HG03432 (cell line): ENCODE measurements around the gene CACNA1F.

Source experiments
- ATAC-seq: cut with Tn5 transposase; IDR thresholded peaks from one replicate; pipeline ENCODE4 v1.9.1; 2021; ENCODE audit warnings: mild to moderate bottlenecking, moderate library complexity; ENCODE audit not compliant: unreplicated experiment

Gene CACNA1F

GRCh38 chrX:49233176-49233575 is at the start of gene CACNA1F:
Gene CACNA1F (minus strand): TSS chrX:49233340. CDS start chrX:49233309, 31 bp downstream.
- no peak for ATAC-seq

- ATAC-seq: no peak
Observed at GRCh38 chrX:49282647-49283011, 49.5 kb upstream of the CACNA1F start.

GRCh38 chrX:49278081-49278480 is 44.9 kb upstream of the CACNA1F start:
- no peak for ATAC-seq

GRCh38 chrX:49277535-49277830 is 44.3 kb upstream of the CACNA1F start:
- ATAC-seq: no peak

DNA sequence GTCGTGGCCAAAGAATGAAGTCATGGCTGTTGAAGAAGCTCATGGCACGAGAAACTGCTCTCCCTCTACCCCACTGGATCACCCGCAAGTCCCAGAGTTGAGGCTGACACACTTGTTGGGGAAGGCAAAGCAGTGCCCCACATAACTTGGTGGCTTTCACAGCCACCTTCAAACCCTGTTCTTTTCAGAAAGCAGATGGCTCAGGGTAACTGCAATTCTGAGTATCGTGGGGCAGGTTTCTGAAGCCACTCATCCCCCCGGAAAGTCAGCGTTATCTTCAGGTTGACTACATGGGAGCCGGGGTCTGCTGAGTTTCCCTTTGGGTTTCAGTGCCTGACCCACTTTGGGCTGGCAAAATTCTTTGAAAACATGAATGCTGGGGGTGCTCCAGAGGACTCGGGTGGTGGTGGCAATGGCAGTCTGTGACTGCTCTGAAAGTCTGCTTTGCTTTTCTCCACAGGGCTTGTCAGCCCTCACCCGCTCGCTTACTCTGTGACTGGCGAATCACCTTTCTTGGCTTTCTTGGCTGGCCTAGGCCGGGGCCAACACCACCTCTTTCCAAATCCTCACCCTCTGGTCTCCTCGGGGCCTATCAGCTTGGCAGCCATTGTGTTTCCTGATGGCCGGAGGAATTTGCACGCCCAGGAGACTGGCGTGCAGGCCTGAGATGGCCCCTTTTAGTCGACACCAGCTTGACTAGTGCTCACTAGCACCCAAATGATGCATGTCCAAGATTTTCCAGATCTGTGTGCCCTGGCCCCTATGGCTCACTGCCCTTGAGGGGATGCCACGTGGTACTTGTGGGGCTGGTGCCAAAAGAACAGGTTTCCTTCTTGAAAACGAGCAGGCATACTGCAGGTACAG is 43.8 kb upstream of the CACNA1F start:
- ATAC-seq: no peak

- no peak for ATAC-seq
Observed at GRCh38 chrX:49276207-49276606, 43.1 kb upstream of the CACNA1F start.

- no peak for ATAC-seq
Observed at GRCh38 chrX:49273181-49273727, 40.1 kb upstream of the CACNA1F start.

DNA sequence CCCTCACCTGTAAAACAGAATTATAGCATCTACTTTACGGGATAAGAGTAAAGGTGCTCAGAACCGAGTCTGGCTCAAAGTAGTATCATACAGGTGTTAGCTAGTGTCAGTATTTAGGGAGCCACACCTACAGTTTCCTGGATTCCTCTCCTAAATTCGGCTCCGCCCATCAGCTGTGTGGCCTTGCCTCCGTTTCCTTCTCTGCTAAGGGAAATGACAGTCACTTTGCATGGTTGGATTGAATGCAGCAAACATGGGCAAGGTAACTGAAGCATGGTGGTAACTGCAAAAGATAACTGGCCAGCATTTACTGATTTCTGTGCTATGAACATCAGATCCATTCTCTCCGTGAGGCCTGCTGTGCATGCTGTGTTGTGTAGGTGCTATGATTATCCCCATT is 39.3 kb upstream of the CACNA1F start:
- ATAC-seq: no peak

- ATAC-seq: no peak
Observed at GRCh38 chrX:49271341-49271740, 38.2 kb upstream of the CACNA1F start.

DNA sequence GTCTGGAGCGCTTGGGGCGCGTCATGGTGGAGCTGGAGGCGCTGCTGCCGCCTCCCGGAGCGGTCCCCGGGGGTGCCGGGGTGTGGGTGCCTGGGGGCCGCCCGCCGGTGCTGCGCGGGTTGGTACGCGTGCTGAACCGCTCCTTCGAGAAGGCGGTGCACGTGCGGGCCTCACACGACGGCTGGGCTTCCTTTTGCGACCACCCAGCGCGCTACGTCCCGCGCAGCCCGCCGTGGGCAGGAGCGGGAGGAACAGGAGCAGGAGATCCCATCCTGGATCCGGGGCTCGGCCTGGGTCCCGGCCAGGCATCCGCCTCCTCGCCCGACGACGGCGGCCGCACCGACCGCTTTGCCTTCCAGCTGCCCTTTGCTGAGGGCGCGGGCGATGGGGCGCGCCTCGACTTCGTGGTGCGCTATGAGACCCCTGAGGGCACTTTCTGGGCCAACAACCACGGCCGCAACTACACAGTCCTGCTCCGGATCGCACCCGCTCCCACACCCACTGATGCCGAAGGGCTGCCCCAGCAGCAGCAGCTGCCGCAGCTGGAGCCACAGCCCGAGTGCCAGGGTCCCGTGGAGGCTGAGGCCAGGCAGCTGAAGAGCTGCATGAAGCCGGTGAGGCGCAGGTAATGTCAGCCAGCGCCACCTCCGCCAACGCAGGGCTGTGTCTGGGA is 37.2 kb upstream of the CACNA1F start:
- ATAC-seq: no peak

GRCh38 chrX:49269767-49270248 is 36.7 kb upstream of the CACNA1F start, which contains the start of gene PPP1R3F:
Gene PPP1R3F (plus strand): TSS chrX:49269793. CDS start chrX:49269870, 77 bp downstream.
- ATAC-seq: peak; percentile 29

GRCh38 chrX:49269010-49269766 is 36.0 kb upstream of the CACNA1F start:
- peak; percentile 86 for ATAC-seq

DNA sequence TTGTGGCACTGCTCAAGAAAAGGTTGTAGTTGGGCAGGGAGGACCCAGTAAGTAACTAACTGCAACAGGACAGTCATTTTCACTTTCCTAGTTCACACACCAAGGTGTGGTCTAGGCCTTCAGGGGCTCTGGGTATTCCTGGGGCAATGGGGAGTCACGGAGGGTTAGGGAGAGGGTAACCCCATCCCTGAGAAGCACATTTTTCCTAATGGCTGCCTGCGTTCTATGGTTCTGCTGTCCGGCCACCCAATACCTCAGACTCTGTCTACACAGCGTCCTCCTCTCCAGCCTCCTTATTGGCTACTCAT is 35.5 kb upstream of the CACNA1F start:
- ATAC-seq: no peak

GRCh38 chrX:49266523-49267445 is 33.6 kb upstream of the CACNA1F start:
- ATAC-seq: no peak

- ATAC-seq: no peak
Observed at GRCh38 chrX:49264460-49264859, 31.3 kb upstream of the CACNA1F start, which contains the start of gene FOXP3. Gene FOXP3 (minus strand): TSS chrX:49264710. CDS start chrX:49258505, 6,205 bp downstream.

DNA sequence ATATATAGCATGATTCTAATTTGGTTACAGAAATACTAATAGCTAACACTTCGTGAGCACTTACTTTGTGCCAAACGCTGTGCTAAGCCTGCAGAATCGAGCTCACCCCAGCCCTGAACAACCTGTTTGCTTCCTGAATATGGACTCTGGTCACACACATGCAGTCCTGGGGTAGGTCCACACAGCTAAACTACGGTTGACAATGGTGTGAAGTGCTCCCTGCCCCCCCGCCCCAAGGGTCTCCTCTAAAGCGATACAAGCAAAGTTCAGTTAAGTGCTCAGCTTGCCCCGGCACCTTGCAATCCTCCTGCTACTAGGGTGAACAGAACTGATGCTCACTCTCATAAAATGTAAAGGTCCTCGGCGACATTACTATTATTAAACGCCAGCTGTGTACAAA is 30.5 kb upstream of the CACNA1F start:
- no peak for ATAC-seq

DNA sequence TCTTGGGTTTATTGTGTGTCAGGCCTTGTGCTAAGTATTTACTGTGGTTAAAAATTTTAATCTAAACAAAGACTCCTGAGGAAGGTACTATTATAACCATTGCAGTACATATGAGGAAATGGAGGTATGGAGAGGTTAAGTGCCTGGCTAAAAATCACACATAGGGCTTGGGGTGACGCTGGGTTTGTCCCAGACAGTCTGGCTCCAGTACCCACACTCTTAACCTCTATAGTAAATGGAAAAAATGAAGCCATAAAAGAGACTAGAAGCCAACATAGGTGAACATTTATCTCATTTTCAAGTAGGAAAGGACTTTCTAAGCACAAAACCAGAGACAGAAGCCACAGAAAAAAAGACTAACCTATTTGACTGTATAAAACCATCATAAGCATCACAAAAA is 29.5 kb upstream of the CACNA1F start:
- ATAC-seq: no peak

GRCh38 chrX:49260221-49260985 is 27.3 kb upstream of the CACNA1F start:
- no peak for ATAC-seq

- no peak for ATAC-seq
Observed at GRCh38 chrX:49258749-49259124, 25.6 kb upstream of the CACNA1F start.
